WTC11 (cell line): ENCODE measurements around the gene DDX4.

ENCODE experiments used
- FOXK1 ChIP-seq: sonication (generic); formaldehyde crosslinking; IDR thresholded peaks from 2 replicates; pipeline ENCODE4 v1.8.0; 2022; ENCODE audit warnings: mild to moderate bottlenecking, moderate library complexity, missing genetic modification reagents
- KAT7 ChIP-seq: sonication (generic); formaldehyde crosslinking; IDR thresholded peaks from 2 replicates; pipeline ENCODE4 v1.8.1; 2023; ENCODE audit warnings: missing genetic modification reagents, mild to moderate bottlenecking, borderline replicate concordance
- MAX ChIP-seq: sonication (generic); formaldehyde crosslinking; IDR thresholded peaks from 2 replicates; pipeline ENCODE4 v1.8.0; 2022; ENCODE audit warnings: mild to moderate bottlenecking, missing genetic modification reagents
- NFYB ChIP-seq: sonication (generic); formaldehyde crosslinking; conservative IDR thresholded peaks from 2 replicates; pipeline ENCODE4 v1.8.0; 2022; ENCODE audit warnings: low read depth, missing genetic modification reagents
- PREB ChIP-seq: sonication (generic); formaldehyde crosslinking; IDR thresholded peaks from 2 replicates; pipeline ENCODE4 v1.8.1; 2022; ENCODE audit warnings: mild to moderate bottlenecking, missing genetic modification reagents, moderate library complexity, borderline replicate concordance
- SP1 ChIP-seq: sonication (generic); formaldehyde crosslinking; conservative IDR thresholded peaks from 2 replicates; pipeline ENCODE4 v1.8.1; 2022; ENCODE audit warnings: missing genetic modification reagents
- TCF7 ChIP-seq: sonication (generic); formaldehyde crosslinking; IDR thresholded peaks from 2 replicates; pipeline ENCODE4 v1.8.0; 2022; ENCODE audit warnings: mild to moderate bottlenecking, low read depth, missing genetic modification reagents, moderate library complexity
- TEAD1 ChIP-seq: sonication (generic); formaldehyde crosslinking; IDR thresholded peaks from 2 replicates; pipeline ENCODE4 v1.8.0; 2022; ENCODE audit warnings: mild to moderate bottlenecking, missing genetic modification reagents
- ZSCAN18 ChIP-seq: fragments of 250-450 bp; sonication (Bioruptor Pico); IDR thresholded peaks from 2 replicates; pipeline ENCODE4 v2.1.2; 2022; ENCODE audit warnings: mild to moderate bottlenecking, moderate library complexity
- TF ChIP-seq, protein P1 (sequence below): fragments of 200-600 bp; IDR thresholded peaks from 2 replicates; pipeline ENCODE4 v1.8.0; 2022; ENCODE audit warnings: antibody characterized with exemption
- TF ChIP-seq, protein P2 (sequence below): sonication (generic); formaldehyde crosslinking; conservative IDR thresholded peaks from 2 replicates; pipeline ENCODE4 v1.8.1; 2022; ENCODE audit warnings: mild to moderate bottlenecking, missing genetic modification reagents
- TF ChIP-seq, protein P3 (sequence below): sonication (generic); formaldehyde crosslinking; IDR thresholded peaks from 2 replicates; pipeline ENCODE4 v1.8.1; 2023; ENCODE audit warnings: mild to moderate bottlenecking, missing genetic modification reagents

DNA sequence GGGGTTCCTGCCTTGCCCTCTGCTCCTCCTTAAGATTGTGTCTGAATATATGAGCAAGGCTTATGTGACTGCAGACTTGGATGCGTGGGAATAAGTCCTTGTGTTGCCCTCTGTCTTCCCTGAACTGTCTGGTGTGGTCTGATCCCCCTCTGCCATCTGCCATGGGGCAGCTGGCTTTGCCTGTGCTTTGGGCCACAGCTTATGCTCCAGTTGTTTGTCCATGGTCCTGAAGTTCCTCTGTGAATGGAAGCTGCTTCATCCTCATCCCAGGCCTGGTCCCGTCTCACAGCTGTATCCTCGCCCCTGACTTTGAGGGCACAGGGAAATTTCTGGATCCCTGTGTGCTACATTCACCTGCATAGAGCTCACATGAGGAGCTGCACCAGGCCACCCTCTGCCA is 128.0 kb downstream of the DDX4 start:
- TF ChIP-seq, protein P1, sequence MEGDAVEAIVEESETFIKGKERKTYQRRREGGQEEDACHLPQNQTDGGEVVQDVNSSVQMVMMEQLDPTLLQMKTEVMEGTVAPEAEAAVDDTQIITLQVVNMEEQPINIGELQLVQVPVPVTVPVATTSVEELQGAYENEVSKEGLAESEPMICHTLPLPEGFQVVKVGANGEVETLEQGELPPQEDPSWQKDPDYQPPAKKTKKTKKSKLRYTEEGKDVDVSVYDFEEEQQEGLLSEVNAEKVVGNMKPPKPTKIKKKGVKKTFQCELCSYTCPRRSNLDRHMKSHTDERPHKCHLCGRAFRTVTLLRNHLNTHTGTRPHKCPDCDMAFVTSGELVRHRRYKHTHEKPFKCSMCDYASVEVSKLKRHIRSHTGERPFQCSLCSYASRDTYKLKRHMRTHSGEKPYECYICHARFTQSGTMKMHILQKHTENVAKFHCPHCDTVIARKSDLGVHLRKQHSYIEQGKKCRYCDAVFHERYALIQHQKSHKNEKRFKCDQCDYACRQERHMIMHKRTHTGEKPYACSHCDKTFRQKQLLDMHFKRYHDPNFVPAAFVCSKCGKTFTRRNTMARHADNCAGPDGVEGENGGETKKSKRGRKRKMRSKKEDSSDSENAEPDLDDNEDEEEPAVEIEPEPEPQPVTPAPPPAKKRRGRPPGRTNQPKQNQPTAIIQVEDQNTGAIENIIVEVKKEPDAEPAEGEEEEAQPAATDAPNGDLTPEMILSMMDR = no peak
- TF ChIP-seq MAX (CRISPR knock-in tag) (no peak), NFYB (CRISPR knock-in tag) (no peak), KAT7 (CRISPR knock-in tag) (no peak), SP1 (CRISPR knock-in tag) (no peak), FOXK1 (no peak), PREB (CRISPR knock-in tag) (no peak), ZSCAN18 (CRISPR knock-in tag) (no peak), TEAD1 (CRISPR knock-in tag) (no peak), TCF7 (CRISPR knock-in tag) (no peak)
- TF ChIP-seq, protein P2, sequence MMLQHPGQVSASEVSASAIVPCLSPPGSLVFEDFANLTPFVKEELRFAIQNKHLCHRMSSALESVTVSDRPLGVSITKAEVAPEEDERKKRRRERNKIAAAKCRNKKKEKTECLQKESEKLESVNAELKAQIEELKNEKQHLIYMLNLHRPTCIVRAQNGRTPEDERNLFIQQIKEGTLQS (CRISPR knock-in tag) = no peak
- TF ChIP-seq, protein P3, sequence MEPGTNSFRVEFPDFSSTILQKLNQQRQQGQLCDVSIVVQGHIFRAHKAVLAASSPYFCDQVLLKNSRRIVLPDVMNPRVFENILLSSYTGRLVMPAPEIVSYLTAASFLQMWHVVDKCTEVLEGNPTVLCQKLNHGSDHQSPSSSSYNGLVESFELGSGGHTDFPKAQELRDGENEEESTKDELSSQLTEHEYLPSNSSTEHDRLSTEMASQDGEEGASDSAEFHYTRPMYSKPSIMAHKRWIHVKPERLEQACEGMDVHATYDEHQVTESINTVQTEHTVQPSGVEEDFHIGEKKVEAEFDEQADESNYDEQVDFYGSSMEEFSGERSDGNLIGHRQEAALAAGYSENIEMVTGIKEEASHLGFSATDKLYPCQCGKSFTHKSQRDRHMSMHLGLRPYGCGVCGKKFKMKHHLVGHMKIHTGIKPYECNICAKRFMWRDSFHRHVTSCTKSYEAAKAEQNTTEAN (CRISPR knock-in tag) = no peak
